KBM-7 (cell line): ENCODE data around the gene FARP1.

ENCODE experiments used
- DNase-seq: peaks from one replicate; pipeline ENCODE4 v3.0.0-alpha.2; 2015
- in situ Hi-C: fragments of 300-500 bp; cut with MboI; formaldehyde crosslinking; loops from 2 replicates; pipeline ENCODE4 v1.14.3; 2020; ENCODE audit warnings: low sequenced_read_pairs, low pct_unique_long_range_greater_than_20kb, mixed read lengths

The FARP1 gene

DNA sequence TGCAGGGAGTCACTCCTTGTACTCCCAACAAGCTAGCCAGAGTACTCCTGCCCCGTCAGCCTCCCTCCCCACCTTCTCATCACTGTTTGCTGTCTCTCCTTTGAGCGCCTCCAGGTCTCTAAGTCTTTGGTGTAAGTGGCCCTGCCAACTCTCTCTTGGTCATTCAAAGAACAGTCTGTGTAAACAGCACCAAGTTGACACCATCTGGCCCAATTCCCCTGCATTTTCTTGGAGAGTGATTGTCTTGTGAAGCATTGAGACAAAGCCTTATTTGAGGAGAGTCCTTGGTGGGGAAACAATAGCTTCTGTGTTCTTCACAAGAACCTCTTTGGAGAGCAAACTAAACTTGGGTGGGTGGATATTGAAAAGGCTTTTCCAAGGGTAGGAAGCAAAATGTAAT is 148.8 kb downstream of the FARP1 start:
- DNase-seq = no peak
- in situ Hi-C loops = no loop called here

DNA sequence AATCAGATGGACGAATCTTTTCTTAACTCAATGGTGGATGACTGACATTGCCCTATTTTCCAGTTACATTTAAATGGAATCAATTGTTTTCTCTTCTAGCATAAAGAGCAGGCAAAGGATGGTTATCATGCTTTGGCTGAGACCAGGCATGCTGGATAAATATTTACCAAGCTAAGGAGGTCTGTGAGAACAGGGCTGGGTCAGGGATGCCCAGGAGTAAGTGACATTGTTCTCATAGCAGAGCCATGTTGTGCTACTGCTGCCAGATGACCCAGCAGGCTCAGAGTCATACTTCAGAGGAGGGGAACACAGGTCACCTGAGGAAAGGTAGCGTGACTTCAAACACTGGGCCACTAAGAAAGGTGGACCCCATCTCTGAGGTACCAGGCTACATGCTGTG is 150.2 kb downstream of the FARP1 start:
- in situ Hi-C loops = no loop called here
- no peak for DNase-seq

DNA sequence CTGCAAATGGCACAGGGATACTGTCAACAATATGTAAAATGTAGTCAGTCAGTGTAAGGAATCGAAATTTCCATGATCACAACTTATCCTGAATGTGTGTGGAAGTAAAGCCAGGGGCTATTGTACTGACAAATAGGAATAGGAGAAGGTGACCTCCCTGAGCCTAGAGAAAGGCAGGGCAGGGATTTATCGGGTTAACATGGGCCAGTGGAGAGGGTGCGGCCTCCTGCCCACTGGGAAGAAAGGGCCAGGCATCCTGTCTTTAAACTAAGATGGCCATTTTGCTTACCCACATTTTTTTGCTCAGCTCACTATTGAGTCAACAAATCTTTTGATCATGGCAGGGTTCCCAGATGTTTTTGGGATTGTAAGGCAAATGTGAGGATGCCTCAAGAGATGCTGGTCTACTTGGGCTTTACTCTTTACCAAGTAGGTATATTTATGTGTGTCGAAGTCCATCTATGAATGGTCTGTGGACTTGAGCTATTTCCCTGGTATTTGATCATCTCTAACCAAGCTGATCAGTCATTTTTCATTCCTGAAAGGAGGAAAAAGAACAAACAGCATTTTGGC is 150.8 kb downstream of the FARP1 start:
- DNase-seq = no peak
- in situ Hi-C loops = no loop called here

DNA sequence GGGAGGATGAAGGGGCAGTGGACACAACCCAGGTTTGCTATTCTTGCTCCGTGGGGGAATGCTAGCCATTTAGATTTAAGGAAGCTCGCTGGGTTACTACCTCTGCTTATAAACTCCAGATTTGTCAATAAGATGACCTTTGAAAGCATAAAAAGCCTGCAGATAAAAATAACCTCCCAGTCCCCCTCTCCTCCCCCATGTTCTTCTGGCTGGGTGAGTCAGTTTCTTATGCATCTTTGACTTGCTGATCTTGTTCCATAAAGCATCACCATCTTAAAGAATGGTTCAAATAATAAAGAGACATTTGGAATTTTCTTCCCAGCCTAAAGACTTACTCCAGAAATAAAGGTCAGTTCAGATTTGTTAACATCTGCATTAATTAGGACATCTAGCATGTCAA is 152.5 kb downstream of the FARP1 start:
- in situ Hi-C loops = no loop called here
- DNase-seq = no peak

GRCh38 chr13:98297051-98297450 is 154.2 kb downstream of the FARP1 start:
- in situ Hi-C loops = no loop called here

GRCh38 chr13:98297745-98298144 is 154.9 kb downstream of the FARP1 start:
- in situ Hi-C loops = no loop called here
- DNase-seq = no peak

More at GRCh38 chr13:98297051-98297450, 154.2 kb downstream of the FARP1 start:
- no peak for DNase-seq

DNA sequence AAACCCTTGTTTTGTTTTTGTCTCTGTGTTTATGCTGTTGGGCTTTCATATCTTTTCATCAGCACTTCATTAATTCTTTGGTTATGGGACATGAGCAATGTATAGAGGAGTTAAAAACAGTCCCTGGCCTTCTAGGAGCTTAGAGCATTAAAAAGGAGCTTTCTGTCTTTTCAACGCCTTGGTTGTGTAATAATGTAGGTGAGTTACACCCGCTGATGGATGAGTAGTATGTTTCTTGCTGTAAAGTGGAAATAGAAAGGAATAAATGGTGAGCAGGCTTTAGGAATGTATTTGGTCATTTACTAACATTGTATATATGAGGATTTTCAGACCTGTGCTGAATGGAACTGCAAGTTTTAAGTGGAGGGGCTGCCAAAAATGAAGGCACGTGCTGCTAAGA is 155.7 kb downstream of the FARP1 start:
- in situ Hi-C loops = no loop called here
- DNase-seq = no peak

- DNase-seq = no peak
- in situ Hi-C loops = no loop called here
Observed at GRCh38 chr13:98299235-98299965, 156.5 kb downstream of the FARP1 start.

DNA sequence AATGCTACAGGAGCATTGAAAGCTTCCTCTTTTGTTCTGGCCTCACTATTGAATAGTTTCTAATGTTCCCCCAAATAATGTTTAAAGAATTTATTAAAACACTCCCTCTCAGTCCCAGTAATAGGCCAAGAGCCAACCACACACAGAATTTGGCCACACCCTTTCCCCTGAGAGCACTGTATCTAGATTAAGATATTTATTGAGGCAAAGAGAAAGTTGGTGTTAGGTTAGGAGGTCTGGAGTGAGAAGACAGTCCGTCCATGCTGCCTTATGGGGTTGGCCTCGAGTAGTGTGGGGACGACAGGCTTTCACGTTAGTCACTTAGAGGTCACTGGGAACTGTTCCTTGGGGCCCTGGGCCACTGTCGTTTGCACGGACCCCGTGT is 157.1 kb downstream of the FARP1 start:
- no peak for DNase-seq
- in situ Hi-C loops = no loop called here

- no peak for DNase-seq
- in situ Hi-C loops = no loop called here
Observed at GRCh38 chr13:98300956-98301641, 158.2 kb downstream of the FARP1 start.

DNA sequence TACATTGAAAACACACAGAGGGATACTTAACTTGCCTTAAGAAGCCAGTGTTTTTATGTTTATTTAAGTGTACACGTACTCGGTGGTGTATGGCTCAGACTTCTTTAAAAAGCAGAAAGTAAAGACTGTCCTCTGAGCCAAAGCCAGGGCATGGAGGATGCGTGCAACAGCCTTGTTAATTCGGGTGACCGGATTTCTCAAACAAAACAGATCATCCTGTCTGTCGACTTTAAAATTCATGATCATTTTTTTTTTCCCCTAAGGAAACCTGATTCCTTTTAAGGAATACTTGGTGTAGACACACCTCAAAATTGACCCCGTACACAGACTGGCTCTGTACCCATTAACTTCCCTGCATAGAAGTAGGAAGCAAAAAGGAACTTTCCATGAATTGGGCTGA is 158.8 kb downstream of the FARP1 start:
- DNase-seq = no peak
- in situ Hi-C loops = no loop called here

GRCh38 chr13:98303858-98304257 is 161.0 kb downstream of the FARP1 start:
- in situ Hi-C loops = no loop called here
- DNase-seq = no peak

- in situ Hi-C loops = no loop called here
- no peak for DNase-seq
Observed at GRCh38 chr13:98305670-98306069, 162.8 kb downstream of the FARP1 start.

- in situ Hi-C loops = no loop called here
Observed at GRCh38 chr13:98307463-98308085, 164.7 kb downstream of the FARP1 start.

DNA sequence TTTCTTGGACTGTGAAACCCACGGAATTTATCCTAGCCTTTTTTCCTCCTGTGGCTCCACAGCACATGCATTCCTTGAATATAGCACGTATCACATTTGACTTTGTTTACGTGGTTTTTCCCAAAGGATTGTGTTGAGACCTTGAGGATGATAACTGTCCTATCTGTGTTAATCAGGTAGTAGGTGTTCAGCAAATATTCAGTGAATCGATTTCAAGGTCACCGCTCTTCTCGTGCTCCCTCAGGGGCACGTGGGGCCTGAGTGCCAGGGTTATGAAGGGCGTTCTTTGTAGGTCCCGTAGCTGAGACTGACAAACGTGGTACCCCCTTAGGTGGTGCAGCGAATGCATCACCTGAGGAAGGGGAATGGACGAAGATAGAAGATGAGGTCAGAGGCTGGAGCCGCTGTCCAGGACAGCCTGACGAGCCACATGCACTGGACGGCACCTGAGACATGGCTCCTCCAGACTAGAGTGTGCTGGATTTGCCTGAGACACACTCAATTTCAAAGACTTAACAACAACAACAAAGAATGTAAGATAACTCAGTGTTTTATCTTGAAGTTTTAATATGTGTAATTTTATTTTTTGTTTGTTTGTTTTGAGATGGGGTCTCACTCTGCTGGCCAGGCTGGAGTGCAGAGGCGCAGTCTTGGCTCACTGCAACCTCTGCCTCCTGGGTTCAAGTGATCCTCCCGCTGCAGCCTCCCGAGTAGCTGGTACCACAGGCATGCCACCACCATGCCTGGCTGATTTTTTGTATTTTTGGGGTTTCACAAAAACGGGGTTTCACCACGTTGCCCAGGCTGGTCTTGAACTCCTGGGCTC is 165.4 kb downstream of the FARP1 start:
- DNase-seq = no peak
- in situ Hi-C loops = no loop called here

More at GRCh38 chr13:98307463-98308085, 164.7 kb downstream of the FARP1 start:
- DNase-seq = no peak

- no peak for DNase-seq
- in situ Hi-C loops = no loop called here
Observed at GRCh38 chr13:98309569-98310335, 166.9 kb downstream of the FARP1 start.

GRCh38 chr13:98310485-98311199 is 167.7 kb downstream of the FARP1 start:
- in situ Hi-C loops = no loop called here
- no peak for DNase-seq

GRCh38 chr13:98311200-98311548 is 168.3 kb downstream of the FARP1 start:
- in situ Hi-C loops = no loop called here
- no peak for DNase-seq
